ENCODE measurements around the gene ARFGEF3.

DNA sequence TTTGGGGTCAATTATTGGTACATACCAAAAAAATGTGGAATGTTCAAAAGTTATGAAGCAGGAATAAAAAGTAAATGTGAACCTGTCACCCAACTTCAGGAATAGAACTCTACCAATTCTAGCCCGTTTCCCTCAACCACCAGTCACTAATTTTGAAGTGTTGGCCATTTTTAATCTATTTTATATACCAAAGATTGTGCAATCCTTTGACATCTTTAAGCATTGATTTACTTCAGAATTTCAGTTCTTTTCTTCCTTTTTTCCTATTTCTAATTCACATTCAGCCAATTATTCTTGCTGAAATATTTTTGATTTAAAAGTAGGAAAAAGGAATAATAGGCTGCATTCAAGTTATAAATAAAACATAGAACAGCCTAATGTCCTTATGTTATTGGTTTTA is 169.0 kb downstream of the ARFGEF3 start:
- TF ChIP-seq CTCF (IDR thresholded peaks at IDR 0.05): no peak
- TF ChIP-seq POLR2AphosphoS5 (IDR thresholded peaks at IDR 0.05): no peak
